GM18951 (cell line): ENCODE results near the gene MEF2A.

Source experiments
- POLR2A ChIP-seq: IDR thresholded peaks from 4 replicates; pipeline ENCODE4 v1.6.1; 2011; ENCODE audit warnings: mild to moderate bottlenecking; ENCODE audit not compliant: insufficient read length, insufficient read depth; ENCODE audit errors: extremely low read depth
- in situ Hi-C: fragments of 300-500 bp; cut with MboI; formaldehyde crosslinking; loops from one replicate; pipeline ENCODE4 v1.12.0; 2022; ENCODE audit warnings: low sequenced_read_pairs, mixed read lengths, inconsistent platforms; ENCODE audit not compliant: unreplicated experiment

The MEF2A gene

DNA sequence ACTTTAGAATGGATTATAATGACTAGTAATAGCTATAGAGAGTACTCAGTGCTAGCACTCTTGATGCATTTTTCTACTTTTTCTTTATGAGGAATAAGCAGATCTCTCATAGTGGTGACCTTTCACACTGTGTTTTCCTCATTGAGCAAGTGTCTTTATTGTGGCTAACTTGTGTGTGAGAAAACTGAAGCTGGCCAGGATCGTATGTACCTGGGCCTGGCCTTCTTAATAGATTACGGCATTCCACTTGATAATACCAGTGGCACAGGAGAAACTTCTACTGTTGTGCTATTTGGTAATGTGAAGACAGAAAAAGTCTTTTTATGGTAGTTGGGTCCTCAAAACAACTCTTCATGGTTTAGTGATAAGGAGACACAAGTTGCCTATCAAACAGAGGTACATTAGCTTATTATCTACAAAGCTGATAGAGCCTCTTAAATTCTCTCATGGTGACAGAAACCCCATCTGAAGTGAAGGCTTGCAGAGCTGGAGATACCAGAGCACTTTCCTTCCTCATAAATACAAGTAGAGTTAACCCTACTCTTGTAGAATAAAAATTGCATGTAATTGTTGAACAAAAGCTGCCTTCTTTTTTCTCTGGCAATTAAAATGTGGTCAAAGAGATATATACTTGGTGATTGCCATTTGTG lies 102.9 kb downstream of the MEF2A start:
- in situ Hi-C loops: no loop called here
- no peak for TF ChIP-seq POLR2A

DNA sequence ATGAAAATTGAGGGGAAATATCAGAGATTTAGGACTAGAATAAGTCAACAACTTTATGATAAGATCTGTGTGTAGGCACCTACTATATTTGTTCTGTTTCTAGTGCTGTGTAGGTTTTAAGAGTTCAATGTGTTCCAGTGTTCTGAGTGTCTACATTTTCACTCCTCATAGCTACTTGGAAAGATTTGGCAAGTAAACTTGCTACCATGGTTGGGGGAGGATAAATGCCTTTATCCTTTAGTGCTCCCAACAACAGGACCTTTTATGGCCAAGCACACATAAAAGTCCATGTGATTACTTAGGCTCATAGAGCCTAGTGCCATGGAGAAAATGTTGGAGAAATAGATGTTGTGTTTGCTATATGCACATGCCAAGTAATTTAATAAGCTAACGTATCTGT lies 103.5 kb downstream of the MEF2A start:
- in situ Hi-C loops: no loop called here
- TF ChIP-seq POLR2A: no peak

DNA sequence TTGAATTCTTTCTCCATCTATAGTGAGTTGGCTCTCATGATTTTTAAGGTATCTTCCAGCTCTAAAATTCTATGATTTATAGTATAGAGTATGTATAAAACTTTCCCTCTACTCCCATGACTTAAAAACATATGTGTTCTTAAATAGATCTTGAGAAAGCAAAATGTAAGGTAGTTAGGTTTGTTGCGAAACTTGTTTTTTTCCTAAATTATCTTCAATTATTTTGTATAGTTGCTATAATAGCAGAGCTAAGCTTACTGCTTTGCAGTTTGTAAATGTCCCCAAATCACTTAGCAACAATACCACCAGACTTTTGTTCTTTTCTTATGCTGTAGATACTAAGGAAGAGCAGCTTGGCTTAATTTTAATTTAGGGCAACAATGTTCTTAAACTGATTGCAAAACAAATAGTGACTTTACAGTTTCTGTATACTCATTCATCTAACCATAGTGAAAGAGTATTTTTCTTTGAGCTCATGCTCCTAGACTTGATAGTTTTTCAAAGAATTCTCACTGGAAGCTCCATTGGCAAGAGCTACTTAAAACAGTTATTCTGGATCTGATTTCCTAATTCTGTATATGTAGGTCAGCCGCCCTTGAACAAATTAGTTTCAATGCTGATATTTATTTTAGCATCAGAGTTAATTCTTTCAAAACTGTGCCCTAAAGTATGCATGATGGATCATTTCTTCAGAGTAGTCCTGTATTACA lies 106.3 kb downstream of the MEF2A start:
- in situ Hi-C loops: no loop called here
- TF ChIP-seq POLR2A: no peak

DNA sequence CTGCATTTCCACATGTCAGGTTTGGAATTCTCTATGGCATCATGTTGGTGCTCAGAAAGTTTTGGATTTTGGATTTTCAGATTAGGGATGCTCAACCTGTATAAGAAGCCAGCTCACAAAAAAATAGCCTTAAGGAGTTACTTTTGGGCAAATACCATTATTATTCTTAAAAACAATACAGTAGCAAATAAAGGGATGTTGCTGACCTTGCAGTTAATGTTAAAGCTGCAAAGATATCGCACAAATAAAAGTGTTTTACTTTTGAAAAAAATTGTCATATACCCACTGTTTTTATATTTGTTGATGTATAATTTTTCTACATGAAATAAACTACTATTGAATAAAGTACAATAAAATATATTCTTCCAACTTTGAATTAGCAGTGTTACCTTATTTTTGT lies 107.3 kb downstream of the MEF2A start:
- in situ Hi-C loops: no loop called here
- TF ChIP-seq POLR2A: no peak

DNA sequence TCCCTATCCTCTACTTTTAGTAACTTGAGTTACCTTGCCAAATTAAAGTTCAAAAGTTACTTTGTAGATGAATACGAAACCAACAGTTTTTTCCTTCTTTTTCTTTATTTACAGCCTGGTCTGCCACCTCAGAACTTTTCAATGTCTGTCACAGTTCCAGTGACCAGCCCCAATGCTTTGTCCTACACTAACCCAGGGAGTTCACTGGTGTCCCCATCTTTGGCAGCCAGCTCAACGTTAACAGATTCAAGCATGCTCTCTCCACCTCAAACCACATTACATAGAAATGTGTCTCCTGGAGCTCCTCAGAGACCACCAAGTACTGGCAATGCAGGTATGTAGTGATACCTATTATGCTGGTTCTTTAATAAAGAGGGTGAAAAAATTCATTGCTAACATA lies 108.5 kb downstream of the MEF2A start:
- in situ Hi-C loops: no loop called here
- TF ChIP-seq POLR2A: no peak

DNA sequence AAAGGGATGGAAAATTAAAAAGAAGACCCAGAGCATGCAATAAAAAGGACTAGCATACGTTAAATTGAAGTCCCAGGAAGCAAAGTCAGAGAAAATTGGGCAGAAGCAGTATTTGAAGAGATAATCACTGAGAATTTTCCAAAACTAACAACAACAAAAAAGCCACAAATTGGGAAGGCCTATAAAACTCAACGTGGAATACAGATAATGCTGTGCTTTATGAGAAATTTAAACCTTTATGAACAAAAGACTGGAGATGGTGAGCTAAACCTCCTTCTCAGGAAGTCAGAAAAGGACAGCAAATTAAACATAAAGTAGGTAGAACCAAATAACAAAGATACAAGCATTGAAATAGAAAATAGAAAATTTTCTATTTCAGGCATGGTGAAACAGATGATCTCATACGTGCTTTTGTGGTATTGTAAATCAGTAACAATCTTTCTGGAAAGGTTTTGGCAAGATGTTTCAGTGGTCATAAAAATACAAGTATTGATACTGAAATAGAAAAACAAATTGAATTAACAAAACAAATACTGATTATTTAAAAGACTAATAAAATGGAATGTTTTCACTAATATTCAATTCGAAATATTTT lies 111.9 kb downstream of the MEF2A start:
- no peak for TF ChIP-seq POLR2A
- in situ Hi-C loops: no loop called here

DNA sequence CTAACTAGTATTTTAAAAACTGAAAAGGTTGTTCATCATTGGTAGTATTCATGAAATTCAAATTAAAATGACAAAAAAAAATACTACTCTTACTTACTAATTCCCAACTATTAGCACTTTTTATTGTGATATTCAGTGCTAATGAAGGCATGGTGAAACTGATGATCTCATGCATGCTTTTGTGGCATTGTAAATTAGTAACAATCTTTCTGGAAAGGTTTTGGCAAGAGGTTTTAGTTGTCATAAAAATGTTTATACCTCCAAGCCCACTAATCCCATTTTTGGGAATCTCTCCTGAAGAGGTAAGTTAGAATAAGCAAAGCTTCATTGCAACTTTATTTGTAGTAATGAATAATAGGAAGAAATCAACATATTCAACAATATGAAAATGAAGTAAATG lies 114.5 kb downstream of the MEF2A start:
- TF ChIP-seq POLR2A: no peak
- in situ Hi-C loops: no loop called here

DNA sequence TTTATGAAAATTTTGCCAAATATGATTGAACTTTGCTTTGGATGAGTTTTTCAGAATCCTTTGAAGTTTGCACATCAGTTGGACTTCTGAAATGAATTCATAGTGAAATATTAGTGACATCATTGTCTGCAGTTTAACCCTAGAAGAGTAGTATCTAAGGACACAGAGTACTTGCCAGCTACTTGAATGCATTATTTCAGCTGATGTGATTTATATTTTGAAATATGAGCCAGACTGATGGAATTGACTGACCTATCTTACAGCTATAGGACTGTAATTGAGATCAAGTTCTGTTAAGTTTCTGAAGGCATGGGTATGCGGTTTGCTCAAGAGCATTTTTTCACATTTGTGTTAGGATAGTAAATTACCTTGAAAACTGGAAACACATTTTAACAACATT lies 116.2 kb downstream of the MEF2A start:
- no peak for TF ChIP-seq POLR2A
- in situ Hi-C loops: no loop called here

DNA sequence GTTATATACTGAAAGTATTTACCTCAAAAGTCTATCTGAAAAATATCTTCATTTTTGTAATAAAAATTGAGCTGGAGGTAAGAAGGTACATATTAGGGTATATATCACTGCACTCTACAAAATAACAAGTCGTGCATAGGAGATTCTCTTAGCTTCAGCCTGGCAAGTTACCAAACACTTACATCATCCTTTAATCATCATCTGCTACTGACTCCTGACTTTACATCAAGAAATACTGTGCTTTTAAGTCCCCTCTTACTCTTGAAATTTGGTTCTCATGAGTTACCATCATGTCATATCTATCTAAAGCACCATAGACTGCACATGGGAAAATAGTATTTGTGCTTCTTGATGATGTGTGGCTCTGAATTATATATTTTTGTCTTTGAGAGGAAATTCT lies 116.7 kb downstream of the MEF2A start:
- no peak for TF ChIP-seq POLR2A
- in situ Hi-C loops: no loop called here

DNA sequence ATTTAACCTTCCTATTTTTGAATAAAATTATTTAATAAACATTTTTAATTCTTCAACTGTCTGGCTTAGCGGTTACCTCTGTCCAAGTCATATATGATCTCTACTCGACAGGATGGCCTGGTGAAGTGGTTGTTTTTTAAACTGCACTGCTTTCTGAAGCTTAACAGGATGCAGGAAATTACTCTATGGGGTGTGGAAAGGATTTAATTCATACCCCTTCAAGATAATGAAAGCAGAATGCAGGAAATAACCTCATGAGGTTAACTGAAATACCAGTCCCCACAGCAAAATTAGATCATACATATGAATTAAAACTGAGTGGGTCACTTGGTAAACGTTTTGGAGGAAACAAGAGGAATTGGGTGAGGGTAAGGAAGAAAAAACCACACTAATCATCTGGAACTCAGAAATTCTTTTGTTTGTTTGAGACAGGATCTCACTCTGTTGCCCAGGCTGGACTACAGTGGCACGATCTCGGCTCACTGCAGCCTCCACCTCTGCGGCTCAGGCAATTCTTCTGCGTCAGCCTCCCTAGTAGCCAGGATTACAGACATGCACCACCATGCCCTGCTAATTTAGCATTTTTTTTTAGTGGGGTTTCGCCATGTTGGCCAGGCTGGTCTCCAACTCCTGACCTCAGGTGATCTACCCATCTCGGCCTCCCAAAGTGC lies 117.4 kb downstream of the MEF2A start:
- in situ Hi-C loops: no loop called here
- TF ChIP-seq POLR2A: no peak

DNA sequence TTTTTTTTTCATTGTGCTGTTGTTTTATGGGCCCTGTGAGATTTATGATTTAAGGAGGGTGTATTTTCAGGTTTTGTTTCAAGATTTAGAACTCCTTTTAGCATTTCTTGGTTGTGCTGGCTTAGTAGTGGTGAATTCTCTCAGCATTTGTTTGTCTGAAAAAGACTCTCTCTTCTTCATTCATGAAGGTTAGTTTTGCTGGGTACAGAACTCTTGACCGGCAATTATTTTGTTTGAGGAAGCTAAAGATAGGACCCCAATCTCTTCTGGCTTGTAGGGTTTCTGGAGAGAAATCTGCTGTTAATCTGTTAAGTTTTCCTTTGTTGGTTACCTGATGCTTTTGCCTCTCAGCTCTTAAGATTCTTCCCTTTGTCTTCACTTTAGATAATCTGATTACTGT lies 120.5 kb downstream of the MEF2A start:
- in situ Hi-C loops: no loop called here
- TF ChIP-seq POLR2A: no peak

DNA sequence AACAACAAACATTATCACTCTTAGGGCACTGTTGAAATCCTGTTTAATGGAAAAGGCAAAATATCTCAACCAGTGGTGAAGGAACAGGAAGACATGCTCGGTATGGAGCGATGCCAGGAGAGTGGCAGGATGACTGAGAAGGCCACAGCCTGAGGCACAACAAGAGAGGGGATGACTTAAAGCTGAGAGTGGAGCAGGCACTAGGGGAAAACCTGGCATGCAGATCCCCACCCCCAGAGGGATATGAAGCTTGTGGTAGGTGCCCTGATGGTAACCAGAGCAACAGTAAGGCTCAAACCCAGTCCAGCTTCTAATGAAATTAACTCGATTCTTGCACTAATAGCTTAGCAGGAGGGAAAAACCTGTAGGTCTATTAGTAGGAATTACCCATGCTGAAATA lies 127.0 kb downstream of the MEF2A start:
- in situ Hi-C loops: no loop called here
- TF ChIP-seq POLR2A: no peak

DNA sequence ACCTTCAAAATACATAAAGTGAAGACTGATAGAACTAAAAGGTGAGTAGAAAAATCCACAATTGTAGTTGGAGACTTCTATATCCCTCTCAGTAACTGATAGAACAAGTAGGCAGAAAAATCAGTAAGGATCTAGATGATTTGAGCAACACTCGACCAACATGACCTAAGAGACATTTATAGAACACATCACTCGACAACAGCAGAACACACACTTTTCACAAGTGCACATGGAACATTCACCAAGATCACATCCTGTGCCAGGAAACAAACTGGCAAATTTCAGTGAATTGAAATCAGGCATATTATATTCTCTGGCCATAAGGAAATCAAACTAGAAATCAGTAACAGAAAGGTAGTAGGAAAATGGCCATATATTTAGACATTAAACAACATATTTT lies 130.3 kb downstream of the MEF2A start:
- no peak for TF ChIP-seq POLR2A
- in situ Hi-C loops: no loop called here

DNA sequence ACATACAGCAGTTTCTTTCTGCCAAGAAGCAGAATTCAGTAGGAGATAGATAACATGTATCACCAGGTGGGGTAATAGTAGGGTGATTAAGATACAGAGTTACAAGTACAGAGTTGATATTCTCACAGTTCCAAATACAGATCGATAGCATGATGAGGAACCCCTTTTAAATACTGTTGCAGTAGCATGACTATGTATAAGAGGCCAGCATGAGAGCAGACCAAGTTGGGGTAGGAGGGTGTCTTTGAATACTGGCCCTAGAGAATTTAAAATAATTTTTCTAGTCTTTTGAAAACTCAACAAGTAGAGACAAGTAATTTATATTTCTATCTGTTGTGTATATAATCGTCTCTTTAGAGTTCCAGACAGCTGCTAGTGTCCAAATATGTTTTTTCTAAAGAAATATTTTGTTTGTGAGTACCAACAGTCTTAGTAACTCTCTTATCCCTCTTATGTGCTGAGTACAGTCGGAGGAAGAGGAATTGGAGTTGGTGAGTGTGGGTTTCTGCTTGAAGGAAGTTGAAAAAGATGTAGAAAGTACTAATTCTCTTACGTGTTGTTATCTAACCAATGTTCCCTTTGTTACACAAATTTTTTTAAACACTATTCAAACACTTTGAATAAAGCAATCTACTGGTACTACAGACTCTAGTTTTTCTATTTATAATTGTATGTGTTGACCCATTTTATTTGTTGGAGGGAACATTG lies 137.3 kb downstream of the MEF2A start:
- in situ Hi-C loops: loop anchor here (10.0 kb wide), 1 partner anchor 418 kb away; no protein-coding TSS in a partner anchor
- no peak for TF ChIP-seq POLR2A
